H1 (cell line): Measurements from ENCODE around the gene PSAP. TPM values are rescaled to one million over a fixed set of nuclear protein-coding genes. Genes with fewer than 3 reads are reported as not detected.
A peak's percentile ranks its signal among the peaks of the same experiment; 100 is the strongest.
"Not testable (repeated sequence)": the region's sequence is repeated elsewhere in the genome, so short reads cannot be mapped to it uniquely, and the experiment has no call there.

Experiments
- CTCF ChIA-PET: fragments of 300-600 bp; sonication (Branson Sonifier 250); formaldehyde crosslinking; loops from one replicate; lab custom pipeline; 2021; ENCODE audit not compliant: partially characterized antibody; lab: Charles Lee
- POLR2A ChIA-PET: fragments of 300-600 bp; sonication (Branson Sonifier 250); formaldehyde crosslinking; loops from one replicate; lab custom pipeline; 2021; ENCODE audit warnings: inconsistent platforms; ENCODE audit not compliant: partially characterized antibody; lab: Charles Lee
- DNase-seq, 2 experiments: peaks; one replicate each; pipeline versions ENCODE4 v3.0.0 to v3.0.0-alpha.2; 2010 to 2022; ENCODE audit warnings: low spot score in 2 of 2, low read depth in 1 of 2, mixed read lengths in 1 of 2
- FAIRE-seq: peaks from 2 replicates; lab custom pipeline; 2011; peaks lifted over from hg19 to GRCh38; lab: Jason Lieb, UNC
- H2AFZ ChIP-seq: 2 replicates; pipeline ENCODE4 v1.8.1; 2012; ENCODE audit warnings: low read length, inconsistent platforms
- H2AK5ac ChIP-seq: 2 replicates; pipeline ENCODE4 v1.6.1; 2013; ENCODE audit warnings: low read depth, low read length
- H2BK120ac ChIP-seq: replicated peaks from 2 replicates; pipeline ENCODE3; 2013; ENCODE audit warnings: low read depth, low read length, inconsistent platforms
- H2BK12ac ChIP-seq: 2 replicates; pipeline ENCODE4 v1.6.1; 2013; ENCODE audit warnings: low read depth, low read length
- H2BK15ac ChIP-seq: 2 replicates; pipeline ENCODE4 v1.6.1; 2013; ENCODE audit warnings: low read length
- H2BK20ac ChIP-seq: 2 replicates; pipeline ENCODE4 v1.6.1; 2013; ENCODE audit warnings: low read length
- H2BK5ac ChIP-seq: 2 replicates; pipeline ENCODE4 v1.6.1; 2013; ENCODE audit warnings: low read depth, low read length
- H3K14ac ChIP-seq: 2 replicates; pipeline ENCODE4 v1.6.1; 2013; ENCODE audit warnings: inconsistent platforms; ENCODE audit not compliant: insufficient read length
- H3K18ac ChIP-seq: 2 replicates; pipeline ENCODE4 v1.6.1; 2013; ENCODE audit warnings: low read length; ENCODE audit errors: extremely low read depth
- H3K23ac ChIP-seq: 2 replicates; pipeline ENCODE4 v1.6.1; 2013; ENCODE audit warnings: inconsistent platforms; ENCODE audit not compliant: insufficient read length
- H3K23me2 ChIP-seq: 2 replicates; pipeline ENCODE4 v1.6.1; 2013; ENCODE audit warnings: low read depth, low read length
- H3K27ac ChIP-seq: 2 replicates; pipeline ENCODE4 v1.6.1; 2011; ENCODE audit warnings: low read depth, low read length, inconsistent platforms
- H3K27me3 ChIP-seq, 4 experiments: replicated peaks in 1 of 4; 1 replicate in 1 of 4; 2 replicates in 3 of 4; pipeline versions ENCODE4 v1.6.1 to v1.8.1; 2011 to 2013; ENCODE audit warnings: low read length in 3 of 4, mild to moderate bottlenecking in 3 of 4, inconsistent platforms in 2 of 4, mixed read lengths in 2 of 4, moderate library complexity in 1 of 4; ENCODE audit not compliant: control insufficient read depth in 3 of 4, insufficient read depth in 3 of 4; ENCODE audit errors: extremely low read depth in 1 of 4
- H3K36me3 ChIP-seq, 4 experiments: 2 replicates each; pipeline versions ENCODE4 v1.6.1 to v1.8.1; 2011 to 2013; ENCODE audit warnings: mild to moderate bottlenecking in 4 of 4, low read length in 3 of 4, moderate library complexity in 2 of 4, control low read depth in 1 of 4, inconsistent platforms in 1 of 4; ENCODE audit not compliant: insufficient read depth in 4 of 4, control insufficient read depth in 2 of 4
- H3K4ac ChIP-seq: replicated peaks from 2 replicates; pipeline ENCODE3; 2013; ENCODE audit warnings: low read length, low read depth, mixed read lengths, inconsistent platforms; ENCODE audit not compliant: insufficient read length
- H3K4me1 ChIP-seq, 4 experiments: replicated peaks in 1 of 4; 1 replicate in 1 of 4; 2 replicates in 3 of 4; pipeline versions ENCODE4 v1.6.1 to v1.8.1; 2011 to 2013; ENCODE audit warnings: low read length in 3 of 4, inconsistent platforms in 2 of 4, mixed read lengths in 1 of 4; ENCODE audit not compliant: insufficient read depth in 4 of 4, control insufficient read depth in 3 of 4
- H3K4me2 ChIP-seq, 2 experiments: 2 replicates each; pipeline versions ENCODE4 v1.6.1 to v1.8.1; 2011 to 2013; ENCODE audit warnings: low read depth in 2 of 2, low read length in 2 of 2, control low read depth in 1 of 2, inconsistent platforms in 1 of 2, mild to moderate bottlenecking in 1 of 2; ENCODE audit not compliant: insufficient read depth in 1 of 2
- H3K4me3 ChIP-seq, 4 experiments: fragments of 200-600, 300-600 bp in 1 of 4; sonication (generic), shearing (Covaris generic), sonication (Bioruptor Twin) in 1 of 4; 2 replicates each; pipeline versions ENCODE4 v1.5.1 to v1.8.1; 2011 to 2016; ENCODE audit warnings: low read length in 4 of 4, low read depth in 3 of 4, control low read depth in 2 of 4, inconsistent platforms in 2 of 4, mild to moderate bottlenecking in 2 of 4, mixed read lengths in 1 of 4, moderate library complexity in 1 of 4; ENCODE audit not compliant: insufficient read depth in 2 of 4; ENCODE audit errors: extremely low read depth in 1 of 4
- H3K56ac ChIP-seq: replicated peaks from 2 replicates; pipeline ENCODE3; 2013; ENCODE audit warnings: low read depth, mild to moderate bottlenecking, mixed read lengths, low read length, inconsistent platforms; ENCODE audit not compliant: insufficient read length
- H3K79me1 ChIP-seq: 2 replicates; pipeline ENCODE4 v1.6.1; 2013; ENCODE audit warnings: low read depth, low read length, control low read depth
- H3K79me2 ChIP-seq, 2 experiments: 2 replicates each; pipeline versions ENCODE4 v1.6.1 to v1.8.1; 2012 to 2013; ENCODE audit warnings: low read length in 2 of 2, mild to moderate bottlenecking in 2 of 2, inconsistent platforms in 1 of 2; ENCODE audit not compliant: insufficient read depth in 2 of 2, control insufficient read depth in 1 of 2
- H3K9ac ChIP-seq, 4 experiments: replicated peaks in 1 of 4; 1 replicate in 1 of 4; 2 replicates in 3 of 4; pipeline versions ENCODE4 v1.6.1 to v1.8.1; 2011 to 2013; ENCODE audit warnings: low read depth in 3 of 4, low read length in 3 of 4, control low read depth in 2 of 4, mild to moderate bottlenecking in 2 of 4, moderate library complexity in 2 of 4, inconsistent platforms in 1 of 4; ENCODE audit errors: extremely low read depth in 1 of 4
- H3K9me3 ChIP-seq, 2 experiments: 2 replicates each; pipeline versions ENCODE4 v1.6.1 to v1.8.1; 2012 to 2013; ENCODE audit warnings: mild to moderate bottlenecking in 2 of 2, moderate library complexity in 2 of 2, control low read depth in 1 of 2, inconsistent platforms in 1 of 2, low read depth in 1 of 2, low read length in 1 of 2, mixed read lengths in 1 of 2; ENCODE audit not compliant: insufficient read depth in 2 of 2
- H4K20me1 ChIP-seq, 2 experiments: replicated peaks in 1 of 2; 2 replicates each; pipeline versions ENCODE3 to v1.8.1; 2011 to 2013; ENCODE audit warnings: inconsistent platforms in 2 of 2, low read length in 2 of 2, mild to moderate bottlenecking in 1 of 2; ENCODE audit not compliant: insufficient read depth in 2 of 2, control insufficient read depth in 1 of 2
- H4K5ac ChIP-seq: 2 replicates; pipeline ENCODE4 v1.6.1; 2013; ENCODE audit warnings: low read length, low read depth, mixed read lengths, inconsistent platforms; ENCODE audit not compliant: insufficient read length
- H4K8ac ChIP-seq: 2 replicates; pipeline ENCODE4 v1.8.0; 2013; ENCODE audit warnings: mild to moderate bottlenecking, moderate library complexity, low read length, inconsistent platforms; ENCODE audit not compliant: insufficient read depth; ENCODE audit errors: extremely low read depth
- H4K91ac ChIP-seq: replicated peaks from 2 replicates; pipeline ENCODE3; 2013; ENCODE audit warnings: low read length, mixed read lengths, inconsistent platforms; ENCODE audit not compliant: insufficient read length
- WGBS, 2 experiments: shearing (Covaris generic) in 1 of 2; methylation state at CpG; one replicate each; pipeline versions ENCODE4 v1.1.6 to v1.1.7; 2013 to 2015; ENCODE audit warnings: low lambda C conversion rate in 2 of 2, mixed read lengths in 2 of 2, inconsistent platforms in 1 of 2, low coverage in 1 of 2, missing lambda C conversion rate in 1 of 2; ENCODE audit not compliant: insufficient replicate concordance in 2 of 2, insufficient coverage in 1 of 2, insufficient read length in 1 of 2; ENCODE audit errors: extremely low coverage in 1 of 2, missing lambda C conversion rate in 1 of 2; 5-methylcytosine and 5-hydroxymethylcytosine counted together
- polyA plus RNA-seq, 7 experiments: library from polyadenylated mRNA; depleted of rRNA in 3 of 7; stranded (reverse) in 5 of 7; unstranded in 2 of 7; fragments of >200 nt in 5 of 7; fragments of 200-250 nt in 2 of 7; gene quantifications; 1 replicate in 5 of 7; 2 replicates in 1 of 7; 4 replicates in 1 of 7; pipeline versions ENCODE4 v1.2.1 to v1.2.3, GENCODE V29; 2011 to 2013; ENCODE audit warnings: missing spikeins in 2 of 7, mixed read lengths in 2 of 7
- total RNA-seq: library from RNA; stranded (reverse); fragmentation: NEBNext Ultra II Directional; extraction: Animal tissue kit (Norgen Biotek cat#: 25700); gene quantifications from 2 replicates; pipeline ENCODE4 v1.2.1, GENCODE V29; 2021

Gene PSAP
- total and polyA plus RNA-seq, 2 of the 8 experiments (the other 6 are each of a cell fraction or from before 2014, with no cell fraction given): 386 to 504 TPM

DNA sequence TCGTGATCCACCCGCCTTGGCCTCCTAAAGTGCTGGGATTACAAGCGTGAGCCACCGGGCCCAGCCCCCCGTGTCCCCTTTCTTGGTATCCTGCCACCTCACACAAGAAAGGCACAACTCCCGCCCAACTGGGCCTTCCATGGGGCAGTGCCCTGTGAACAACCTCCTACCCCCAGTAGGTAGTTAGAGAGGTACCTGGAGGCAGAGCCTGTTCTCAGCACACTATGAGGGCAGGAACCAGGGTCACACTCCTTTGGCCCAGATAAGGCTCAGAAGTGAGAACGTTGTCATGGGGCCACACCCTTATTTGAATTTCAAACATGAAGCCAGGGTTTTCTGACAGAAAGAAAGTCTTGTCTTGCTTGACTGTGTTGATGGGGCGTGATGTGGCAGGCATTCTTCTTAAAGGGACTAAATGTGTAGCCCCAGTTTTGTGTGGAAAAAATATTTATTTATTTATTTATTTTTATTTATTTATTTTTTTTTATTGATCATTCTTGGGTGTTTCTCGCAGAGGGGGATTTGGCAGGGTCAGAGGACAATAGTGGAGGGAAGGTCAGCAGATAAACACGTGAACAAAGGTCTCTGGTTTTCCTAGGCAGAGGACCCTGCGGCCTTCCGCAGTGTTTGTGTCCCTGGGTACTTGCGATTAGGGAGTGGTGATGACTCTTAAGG is 23.8 kb upstream of the PSAP start:
- H3K56ac ChIP-seq, H3K4ac ChIP-seq, H3K79me2 ChIP-seq, H2BK120ac ChIP-seq, H3K27me3 ChIP-seq, H3K23me2 ChIP-seq, H2BK20ac ChIP-seq, DNase-seq, H2AFZ ChIP-seq, H2BK5ac ChIP-seq, H2BK12ac ChIP-seq, H3K4me3 ChIP-seq, H3K27ac ChIP-seq, H3K36me3 ChIP-seq, H3K79me1 ChIP-seq, H4K91ac ChIP-seq, FAIRE-seq, H3K23ac ChIP-seq, H4K5ac ChIP-seq, H3K14ac ChIP-seq, H3K4me1 ChIP-seq, H3K18ac ChIP-seq, H2AK5ac ChIP-seq, H3K9ac ChIP-seq, H4K20me1 ChIP-seq, H3K4me2 ChIP-seq, H3K9me3 ChIP-seq, POLR2A ChIA-PET, H2BK15ac ChIP-seq: not testable (repeated sequence)
- peak overlapping the region; percentile 51; the same call in 1 of the 2 replicates for H4K8ac ChIP-seq
- WGBS, 2 experiments: 90% methylated on average over 12 of the region's 13 CpGs; no CpG with 5 or more reads in 1 of the 2 experiments
- CTCF ChIA-PET: interaction anchor here (3.7 kb wide), 1 partner anchor 21 kb away, joined by 11 read pairs; no protein-coding TSS in a partner anchor
